OCI-LY1 (cell line): Measurements from ENCODE around the gene ACO2.

ENCODE experiments used
- EZH2 ChIP-seq: fragments of 200-600 bp; sonication (generic), shearing (Covaris generic); IDR thresholded peaks from 2 replicates; pipeline ENCODE4 v1.8.0; 2017; ENCODE audit warnings: borderline replicate concordance, mixed run types, mild to moderate bottlenecking, antibody characterized with exemption, low read length, moderate library complexity, mixed read lengths
- TF ChIP-seq, protein P1 (sequence below): fragments of 200-600 bp; sonication (generic), shearing (Covaris generic); IDR thresholded peaks from 2 replicates; pipeline ENCODE4 v1.5.1; 2017; ENCODE audit warnings: mild to moderate bottlenecking, antibody characterized with exemption, low read length, moderate library complexity, mixed read lengths

DNA sequence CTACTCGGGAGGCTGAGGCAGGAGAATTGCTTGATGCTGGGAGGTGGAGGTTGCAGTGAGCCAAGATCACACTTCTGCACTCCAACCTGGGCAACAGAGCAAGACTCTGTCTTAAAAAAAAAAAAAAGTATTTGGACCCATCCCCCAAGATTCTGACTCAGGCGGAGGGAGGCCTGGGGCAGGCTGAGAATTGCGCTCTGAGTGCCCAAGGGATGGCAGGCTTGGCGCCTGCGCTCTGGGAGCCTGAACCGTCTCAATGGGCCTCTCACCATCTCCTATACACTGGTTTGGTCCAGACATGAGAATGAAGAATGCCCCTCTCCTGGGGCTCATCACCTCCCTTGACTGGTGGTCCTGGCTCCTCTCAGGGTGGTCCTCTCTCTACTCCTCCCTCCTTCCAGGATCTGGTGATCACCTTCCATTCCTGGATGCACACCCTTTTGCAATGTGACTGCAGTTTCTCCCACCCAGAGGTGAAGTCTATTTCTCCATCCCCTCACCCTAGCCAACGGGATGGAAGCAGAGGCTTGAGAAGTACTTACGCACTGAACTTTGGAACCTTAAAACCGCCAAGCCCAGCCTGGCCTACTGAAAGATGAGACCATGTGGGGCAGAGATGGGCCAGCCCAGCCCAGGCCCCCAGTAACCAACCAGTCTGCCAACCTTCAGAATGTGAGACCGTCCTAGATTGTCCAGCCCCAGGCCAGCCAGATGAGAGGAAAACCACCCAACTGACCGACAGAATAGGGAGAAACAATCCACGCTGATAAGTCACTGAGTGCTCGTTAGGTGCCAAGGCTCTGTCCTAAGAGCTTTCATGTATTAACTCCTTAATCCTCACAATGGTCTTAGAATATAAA is 70.5 kb downstream of the ACO2 start:
- TF ChIP-seq, protein P1, sequence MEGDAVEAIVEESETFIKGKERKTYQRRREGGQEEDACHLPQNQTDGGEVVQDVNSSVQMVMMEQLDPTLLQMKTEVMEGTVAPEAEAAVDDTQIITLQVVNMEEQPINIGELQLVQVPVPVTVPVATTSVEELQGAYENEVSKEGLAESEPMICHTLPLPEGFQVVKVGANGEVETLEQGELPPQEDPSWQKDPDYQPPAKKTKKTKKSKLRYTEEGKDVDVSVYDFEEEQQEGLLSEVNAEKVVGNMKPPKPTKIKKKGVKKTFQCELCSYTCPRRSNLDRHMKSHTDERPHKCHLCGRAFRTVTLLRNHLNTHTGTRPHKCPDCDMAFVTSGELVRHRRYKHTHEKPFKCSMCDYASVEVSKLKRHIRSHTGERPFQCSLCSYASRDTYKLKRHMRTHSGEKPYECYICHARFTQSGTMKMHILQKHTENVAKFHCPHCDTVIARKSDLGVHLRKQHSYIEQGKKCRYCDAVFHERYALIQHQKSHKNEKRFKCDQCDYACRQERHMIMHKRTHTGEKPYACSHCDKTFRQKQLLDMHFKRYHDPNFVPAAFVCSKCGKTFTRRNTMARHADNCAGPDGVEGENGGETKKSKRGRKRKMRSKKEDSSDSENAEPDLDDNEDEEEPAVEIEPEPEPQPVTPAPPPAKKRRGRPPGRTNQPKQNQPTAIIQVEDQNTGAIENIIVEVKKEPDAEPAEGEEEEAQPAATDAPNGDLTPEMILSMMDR = no peak
- TF ChIP-seq EZH2 = no peak
